Measurements from ENCODE around the gene KCNB1. TPM values are rescaled to one million over a fixed set of nuclear protein-coding genes. Genes with fewer than 3 reads are reported as not detected.

Gene KCNB1
- total RNA-seq, 1 donor: under 0.01 TPM

DNA sequence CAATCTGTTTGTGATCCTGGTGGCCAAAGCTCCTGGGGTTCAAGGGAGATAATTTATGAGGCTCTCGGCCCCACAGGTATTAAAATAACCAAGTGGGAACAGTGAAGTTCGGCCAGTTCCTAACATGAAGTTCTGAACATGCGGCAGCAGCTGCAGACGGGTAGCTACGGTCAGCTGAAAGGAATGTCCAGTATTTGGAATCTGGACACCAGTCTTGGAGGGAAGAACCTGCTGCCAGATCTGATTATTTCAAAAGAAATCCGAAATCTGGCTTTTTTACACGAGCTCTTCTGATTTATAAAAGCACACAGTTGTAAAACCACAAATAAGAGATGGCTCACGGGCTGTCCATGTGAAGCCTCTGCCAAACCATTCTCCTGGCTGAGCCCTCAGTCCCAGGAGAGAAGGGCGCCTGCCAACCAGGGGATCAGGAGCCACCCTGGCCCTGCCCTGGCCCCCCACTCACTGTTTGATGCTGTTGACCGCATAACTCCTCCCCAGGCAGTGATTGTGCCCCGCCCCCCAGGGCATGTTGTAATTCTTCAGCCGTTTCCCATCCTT is 28.2 kb upstream of the KCNB1 start:
- no peaks in the 10 kb centered on the region for H3K4me1 ChIP-seq (ENCODE audit: insufficient read depth, low read length)
- no peak overlapping the region for H3K4me3 ChIP-seq (ENCODE audit: low read length)
- peaks cover 4% of the 10 kb centered on the region for H3K27me3 ChIP-seq (ENCODE audit: insufficient read depth, low read length)
- no peaks in the 10 kb centered on the region for H3K9me3 ChIP-seq (ENCODE audit: low read depth, low read length)

DNA sequence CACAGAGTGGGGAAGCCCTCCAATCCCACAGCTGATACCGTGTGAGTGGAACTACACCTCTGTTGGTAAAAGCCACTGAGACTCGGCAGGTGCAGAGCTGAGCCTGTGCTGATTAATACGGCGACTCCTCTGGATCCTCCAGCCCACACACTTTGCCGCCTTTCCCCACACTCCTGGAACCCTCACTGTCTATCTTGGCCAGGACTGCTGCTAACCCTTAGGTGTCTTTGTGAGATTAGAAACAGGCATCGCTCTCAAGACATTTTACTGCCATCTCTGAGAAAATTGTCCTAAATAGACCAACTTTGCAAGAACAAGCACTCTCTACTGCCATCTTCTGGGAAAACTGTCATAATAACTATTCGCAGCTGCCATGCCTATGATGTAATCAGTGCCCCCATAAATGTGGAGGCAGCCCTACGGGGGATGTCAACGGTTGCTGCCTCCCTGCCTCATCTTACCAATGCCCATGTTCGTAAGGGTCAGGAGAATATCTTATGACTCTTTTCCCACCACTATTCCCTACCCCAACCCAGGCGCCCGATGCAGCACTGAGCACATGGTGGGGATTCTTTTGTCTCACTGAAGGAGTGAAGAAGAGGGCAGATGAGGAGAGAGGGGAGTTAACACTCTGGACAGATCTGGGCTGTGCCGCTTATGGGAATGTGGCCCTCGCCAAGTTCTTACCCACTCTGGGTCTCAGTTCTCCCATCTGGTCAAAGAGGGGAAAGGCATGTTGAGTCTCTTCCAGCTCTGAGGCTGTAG is 26.1 kb upstream of the KCNB1 start:
- Histone ChIP-seq H3K27me3 (ENCODE audit: insufficient read depth, low read length) (peaks cover 9% of the 10 kb centered on the region), H3K4me3 (ENCODE audit: low read length) (no peak overlapping the region), H3K9me3 (ENCODE audit: low read depth, low read length) (no peaks in the 10 kb centered on the region), H3K4me1 (ENCODE audit: insufficient read depth, low read length) (no peaks in the 10 kb centered on the region)

DNA sequence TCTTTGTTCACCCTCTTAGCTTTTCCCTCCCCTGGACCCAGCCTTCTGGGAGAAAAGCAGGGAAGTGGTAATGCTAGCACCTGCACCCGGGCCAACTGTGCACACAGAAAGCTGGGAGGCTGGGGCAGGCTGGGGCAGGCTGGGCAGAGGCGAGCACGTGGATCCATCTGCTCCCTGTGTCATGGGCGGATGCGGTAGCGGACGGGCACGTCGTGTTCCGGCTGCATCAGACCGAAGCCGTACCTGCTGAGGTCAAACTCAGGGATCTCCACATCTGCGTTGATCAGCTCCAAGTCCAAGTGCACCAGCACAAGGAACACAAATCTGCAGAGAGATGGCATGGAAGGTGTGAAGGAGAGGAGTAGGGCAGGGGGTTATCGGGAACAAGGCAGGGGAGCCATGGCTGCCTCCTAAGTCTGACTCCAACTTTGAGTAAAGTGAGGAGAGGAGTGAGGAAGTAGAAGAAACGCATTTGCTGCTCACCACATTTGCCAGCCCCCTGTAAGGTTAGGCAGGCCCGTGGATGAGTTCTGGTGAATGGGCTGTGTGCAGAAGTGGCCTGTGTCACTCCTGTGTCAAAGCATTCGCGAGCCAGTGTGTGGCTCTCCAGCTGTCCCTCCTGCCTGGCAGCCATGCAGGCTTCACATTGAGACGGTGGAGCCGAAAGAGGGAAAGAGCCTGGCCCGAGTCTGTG is 25.4 kb upstream of the KCNB1 start:
- no peaks in the 10 kb centered on the region for H3K4me1 ChIP-seq (ENCODE audit: insufficient read depth, low read length)
- no peak overlapping the region for H3K4me3 ChIP-seq (ENCODE audit: low read length)
- H3K27me3 ChIP-seq (ENCODE audit: insufficient read depth, low read length): peaks cover 12% of the 10 kb centered on the region
- no peaks in the 10 kb centered on the region for H3K9me3 ChIP-seq (ENCODE audit: low read depth, low read length)

DNA sequence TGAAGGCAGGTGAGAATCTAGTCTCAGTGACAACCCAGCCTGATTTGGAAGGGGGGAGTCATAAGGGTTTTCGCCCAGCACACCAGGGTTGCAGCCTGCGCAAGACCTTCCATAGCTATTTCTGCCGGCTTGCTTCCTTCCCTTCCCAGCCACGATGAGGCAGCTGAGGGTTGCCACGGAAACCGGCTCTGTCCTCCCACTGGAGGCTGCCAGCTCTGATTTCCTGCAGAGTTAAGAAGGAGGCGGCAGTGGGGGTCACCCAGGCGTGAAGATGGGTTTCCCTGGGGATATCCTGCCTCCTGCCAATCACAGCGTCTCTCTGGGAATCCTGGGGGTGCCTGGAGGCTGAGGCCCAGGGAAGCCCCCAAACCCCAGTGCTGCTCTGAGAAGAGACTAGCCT is 23.1 kb upstream of the KCNB1 start:
- Histone ChIP-seq H3K27me3 (ENCODE audit: insufficient read depth, low read length) (peaks cover 13% of the 10 kb centered on the region), H3K9me3 (ENCODE audit: low read depth, low read length) (no peaks in the 10 kb centered on the region), H3K4me1 (ENCODE audit: insufficient read depth, low read length) (no peaks in the 10 kb centered on the region), H3K4me3 (ENCODE audit: low read length) (no peak overlapping the region)

DNA sequence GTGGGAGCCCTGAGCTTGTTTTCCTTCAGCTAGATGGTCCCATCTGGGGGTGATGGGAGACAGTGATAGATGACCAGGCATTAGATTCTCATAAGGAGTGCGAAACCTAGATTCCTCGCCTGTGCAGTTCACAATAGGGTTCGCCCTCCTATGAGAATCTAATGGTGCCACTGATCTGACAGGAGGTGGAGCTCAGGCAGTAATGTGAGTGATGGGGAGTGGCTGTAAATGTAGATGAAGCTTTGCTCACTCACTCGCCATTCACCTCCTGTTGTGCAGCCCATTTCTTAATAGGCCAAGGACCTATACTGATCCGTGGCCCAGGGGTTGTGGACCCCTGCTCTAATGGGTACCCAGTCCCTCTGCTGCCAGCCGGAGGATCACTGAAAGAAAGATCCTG is 20.7 kb upstream of the KCNB1 start:
- Histone ChIP-seq H3K4me1 (ENCODE audit: insufficient read depth, low read length) (no peaks in the 10 kb centered on the region), H3K9me3 (ENCODE audit: low read depth, low read length) (no peaks in the 10 kb centered on the region), H3K4me3 (ENCODE audit: low read length) (no peak overlapping the region), H3K27me3 (ENCODE audit: insufficient read depth, low read length) (peaks cover 14% of the 10 kb centered on the region)

DNA sequence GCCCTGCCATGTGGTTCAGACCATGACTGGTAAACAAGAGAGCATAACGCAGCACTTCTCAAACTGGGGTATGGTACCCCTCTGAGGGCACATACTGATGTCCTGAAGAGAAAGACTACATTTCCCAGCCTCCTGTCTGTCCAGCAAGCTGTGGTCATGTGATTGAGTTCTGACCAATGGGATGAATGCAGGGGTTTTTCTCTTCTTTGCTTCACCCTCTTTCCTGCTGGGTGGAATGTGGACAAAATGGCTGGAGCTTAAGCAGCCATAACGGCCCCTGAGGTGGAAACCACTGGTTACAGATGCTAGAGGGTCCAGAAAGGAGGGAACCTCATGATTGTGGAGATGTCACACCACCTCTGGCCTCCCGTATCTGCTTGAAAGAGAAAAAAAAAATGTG is 19.4 kb upstream of the KCNB1 start:
- H3K9me3 ChIP-seq (ENCODE audit: low read depth, low read length): no peaks in the 10 kb centered on the region
- no peaks in the 10 kb centered on the region for H3K4me1 ChIP-seq (ENCODE audit: insufficient read depth, low read length)
- H3K4me3 ChIP-seq (ENCODE audit: low read length): no peak overlapping the region
- peaks cover 14% of the 10 kb centered on the region for H3K27me3 ChIP-seq (ENCODE audit: insufficient read depth, low read length)

GRCh38 chr20:49497398-49497669 is 14.9 kb upstream of the KCNB1 start:
- Histone ChIP-seq H3K27me3 (ENCODE audit: insufficient read depth, low read length) (peaks cover 2% of the 10 kb centered on the region), H3K4me1 (ENCODE audit: insufficient read depth, low read length) (no peaks in the 10 kb centered on the region), H3K9me3 (ENCODE audit: low read depth, low read length) (no peaks in the 10 kb centered on the region), H3K4me3 (ENCODE audit: low read length) (no peak overlapping the region)

DNA sequence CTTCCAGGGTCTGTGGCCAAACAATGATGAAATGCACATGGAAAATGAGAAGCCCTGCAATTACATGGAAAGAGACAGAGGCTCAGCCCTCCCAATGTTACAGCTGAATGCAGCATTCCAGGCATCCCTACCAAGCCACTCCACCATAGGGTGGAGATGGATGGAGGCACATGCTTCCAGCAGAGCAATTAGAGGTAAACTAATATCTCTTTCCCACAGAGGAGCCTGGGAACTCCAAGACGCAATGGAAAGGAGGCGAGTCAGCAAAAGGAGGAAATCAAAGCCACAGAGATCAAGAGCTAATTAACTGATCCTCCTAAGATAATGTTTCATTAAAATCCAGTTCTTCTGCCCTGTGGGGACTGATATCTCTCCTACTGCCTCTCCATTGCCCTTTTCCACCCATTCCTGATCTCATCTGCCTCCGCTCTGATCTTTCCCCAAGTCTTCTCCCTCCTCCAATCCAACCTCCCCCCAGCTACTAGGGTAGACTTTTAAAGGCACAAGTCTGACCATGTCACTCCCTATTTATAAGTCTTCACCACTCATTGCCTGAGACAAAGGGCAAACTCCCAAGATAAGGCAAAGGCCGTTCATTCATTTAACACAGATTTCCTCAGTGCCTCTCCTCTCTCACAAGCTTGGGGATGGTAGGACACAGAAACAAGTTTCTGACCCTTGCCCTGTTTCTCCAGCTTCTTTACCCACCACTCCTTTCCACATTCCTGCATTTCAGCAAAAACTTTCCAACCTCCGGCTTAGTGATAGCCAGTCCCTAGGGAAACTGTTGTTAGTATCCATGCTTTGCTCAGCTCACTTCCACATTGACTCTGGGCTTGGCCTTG is 14.3 kb upstream of the KCNB1 start:
- Histone ChIP-seq H3K9me3 (ENCODE audit: low read depth, low read length) (no peaks in the 10 kb centered on the region), H3K27me3 (ENCODE audit: insufficient read depth, low read length) (peaks cover 2% of the 10 kb centered on the region), H3K4me1 (ENCODE audit: insufficient read depth, low read length) (no peaks in the 10 kb centered on the region), H3K4me3 (ENCODE audit: low read length) (no peak overlapping the region)

DNA sequence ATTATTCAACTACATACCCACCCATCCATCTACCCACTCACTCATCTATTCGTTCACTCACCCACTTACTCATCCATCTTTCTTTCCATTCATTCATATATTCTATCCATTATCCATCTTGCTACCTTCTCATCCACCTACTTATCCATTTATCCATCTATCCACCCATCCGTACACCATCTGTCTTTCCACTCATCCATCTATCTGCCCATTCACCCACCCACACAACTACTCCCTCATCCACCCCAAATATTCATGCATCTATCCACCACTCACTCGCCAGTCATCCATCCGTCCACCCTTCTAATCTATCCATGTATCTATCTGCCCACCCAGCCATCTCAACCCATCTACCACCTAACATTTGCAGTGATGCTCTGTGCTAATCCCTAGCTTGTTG is 13.6 kb upstream of the KCNB1 start:
- no peaks in the 10 kb centered on the region for H3K4me1 ChIP-seq (ENCODE audit: insufficient read depth, low read length)
- peaks cover 5% of the 10 kb centered on the region for H3K27me3 ChIP-seq (ENCODE audit: insufficient read depth, low read length)
- no peak overlapping the region for H3K4me3 ChIP-seq (ENCODE audit: low read length)
- no peaks in the 10 kb centered on the region for H3K9me3 ChIP-seq (ENCODE audit: low read depth, low read length)

DNA sequence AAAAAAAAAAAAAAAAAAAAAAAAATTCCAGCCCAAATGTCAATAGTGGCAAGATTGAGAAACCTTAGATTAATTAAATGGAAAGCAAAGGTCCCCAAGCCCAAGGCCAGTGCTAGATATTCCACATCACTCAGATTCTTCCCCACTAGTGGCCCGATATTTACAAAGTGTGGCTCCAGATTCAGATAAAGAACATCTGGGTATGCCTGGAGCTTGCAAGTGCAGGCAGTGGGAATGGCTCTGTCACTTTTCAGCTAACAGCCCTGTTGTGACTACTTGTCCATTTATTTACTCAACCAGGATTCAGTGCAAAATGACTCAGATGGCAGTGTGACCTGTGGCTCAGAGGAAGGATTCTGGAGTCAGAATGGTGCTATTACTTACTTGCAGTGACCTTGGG is 8.2 kb upstream of the KCNB1 start:
- Histone ChIP-seq H3K9me3 (ENCODE audit: low read depth, low read length) (no peaks in the 10 kb centered on the region), H3K4me1 (ENCODE audit: insufficient read depth, low read length) (no peaks in the 10 kb centered on the region), H3K27me3 (ENCODE audit: insufficient read depth, low read length) (peaks cover 33% of the 10 kb centered on the region), H3K4me3 (ENCODE audit: low read length) (no peak overlapping the region)

GRCh38 chr20:49489688-49490087 is 7.2 kb upstream of the KCNB1 start:
- Histone ChIP-seq H3K4me1 (ENCODE audit: insufficient read depth, low read length) (no peaks in the 10 kb centered on the region), H3K9me3 (ENCODE audit: low read depth, low read length) (no peaks in the 10 kb centered on the region), H3K4me3 (ENCODE audit: low read length) (no peak overlapping the region), H3K27me3 (ENCODE audit: insufficient read depth, low read length) (peaks cover 43% of the 10 kb centered on the region)

- Histone ChIP-seq H3K27me3 (ENCODE audit: insufficient read depth, low read length) (peaks cover 62% of the 10 kb centered on the region), H3K4me3 (ENCODE audit: low read length) (no peak overlapping the region), H3K4me1 (ENCODE audit: insufficient read depth, low read length) (peaks cover 8% of the 10 kb centered on the region), H3K9me3 (ENCODE audit: low read depth, low read length) (no peaks in the 10 kb centered on the region)
Observed at GRCh38 chr20:49486064-49486463, 3.6 kb upstream of the KCNB1 start.

DNA sequence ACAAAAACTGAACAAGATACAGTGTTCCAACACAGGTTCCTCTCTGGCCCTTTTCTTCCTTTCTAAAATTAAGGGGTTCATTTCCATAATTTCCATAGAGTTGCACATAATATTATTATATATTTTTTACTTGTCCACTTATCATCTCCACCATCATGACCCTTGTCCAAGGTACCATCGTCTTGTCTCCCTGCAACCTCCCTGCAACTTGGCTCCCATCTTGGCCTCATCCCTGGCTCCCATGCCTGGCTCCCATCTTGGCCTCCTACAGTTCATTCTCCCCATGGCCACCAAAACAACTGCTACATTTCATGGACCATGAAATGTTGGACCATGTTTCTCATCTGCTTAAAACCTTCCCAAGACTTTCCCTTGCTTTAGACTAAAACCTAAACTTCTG is 3.1 kb upstream of the KCNB1 start:
- Histone ChIP-seq H3K4me3 (ENCODE audit: low read length) (no peak overlapping the region), H3K4me1 (ENCODE audit: insufficient read depth, low read length) (peaks cover 8% of the 10 kb centered on the region), H3K27me3 (ENCODE audit: insufficient read depth, low read length) (peaks cover 61% of the 10 kb centered on the region), H3K9me3 (ENCODE audit: low read depth, low read length) (no peaks in the 10 kb centered on the region)

- peaks cover 8% of the 10 kb centered on the region for H3K4me1 ChIP-seq (ENCODE audit: insufficient read depth, low read length)
- H3K9me3 ChIP-seq (ENCODE audit: low read depth, low read length): no peaks in the 10 kb centered on the region
- H3K4me3 ChIP-seq (ENCODE audit: low read length): no peak overlapping the region
- peaks cover 59% of the 10 kb centered on the region for H3K27me3 ChIP-seq (ENCODE audit: insufficient read depth, low read length)
Observed at GRCh38 chr20:49484180-49485140, 2.0 kb upstream of the KCNB1 start.

All from mononuclear cell (primary cell).